ENCODE data around the gene TMEM132E.

DNA sequence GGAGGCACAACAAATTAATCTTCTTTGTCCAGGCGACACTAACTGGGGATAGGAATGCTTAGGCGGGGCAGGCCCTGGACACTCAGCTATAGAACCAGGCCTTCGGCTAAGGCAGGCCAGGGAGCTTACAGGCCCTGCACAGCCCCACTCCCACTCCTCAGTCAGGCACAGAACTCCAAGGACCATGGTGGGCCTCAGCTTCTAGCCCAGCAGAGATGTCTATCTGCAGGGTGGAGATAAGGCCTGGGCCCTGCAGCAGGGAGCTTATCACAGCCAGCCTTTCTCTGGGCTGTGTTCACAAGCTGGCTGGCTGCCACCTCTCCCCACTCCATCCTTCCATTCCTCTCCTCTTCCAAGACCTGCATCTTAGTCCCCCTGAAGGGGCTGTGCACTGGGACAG lies 68.1 kb downstream of the TMEM132E start:
- TF ChIP-seq POLR2A (IDR thresholded peaks at IDR 0.05; ENCODE audit: low read depth, low read length) (no peak), BHLHE40 (IDR thresholded peaks at IDR 0.05; ENCODE audit: low read depth, low read length) (no peak), CEBPB (IDR thresholded peaks at IDR 0.05; ENCODE audit: low read depth, low read length) (no peak), MXI1 (IDR thresholded peaks at IDR 0.05; ENCODE audit: borderline replicate concordance, low read depth, low read length) (no peak), RAD21 (IDR thresholded peaks at IDR 0.05; ENCODE audit: low read length) (no peak), CHD1 (IDR thresholded peaks at IDR 0.05; ENCODE audit: low read depth, low read length) (no peak), RFX5 (IDR thresholded peaks at IDR 0.05; ENCODE audit: low read depth, low read length) (no peak), SMC3 (IDR thresholded peaks at IDR 0.05; ENCODE audit: low read depth, low read length) (no peak)
- TF ChIP-seq, protein P1, sequence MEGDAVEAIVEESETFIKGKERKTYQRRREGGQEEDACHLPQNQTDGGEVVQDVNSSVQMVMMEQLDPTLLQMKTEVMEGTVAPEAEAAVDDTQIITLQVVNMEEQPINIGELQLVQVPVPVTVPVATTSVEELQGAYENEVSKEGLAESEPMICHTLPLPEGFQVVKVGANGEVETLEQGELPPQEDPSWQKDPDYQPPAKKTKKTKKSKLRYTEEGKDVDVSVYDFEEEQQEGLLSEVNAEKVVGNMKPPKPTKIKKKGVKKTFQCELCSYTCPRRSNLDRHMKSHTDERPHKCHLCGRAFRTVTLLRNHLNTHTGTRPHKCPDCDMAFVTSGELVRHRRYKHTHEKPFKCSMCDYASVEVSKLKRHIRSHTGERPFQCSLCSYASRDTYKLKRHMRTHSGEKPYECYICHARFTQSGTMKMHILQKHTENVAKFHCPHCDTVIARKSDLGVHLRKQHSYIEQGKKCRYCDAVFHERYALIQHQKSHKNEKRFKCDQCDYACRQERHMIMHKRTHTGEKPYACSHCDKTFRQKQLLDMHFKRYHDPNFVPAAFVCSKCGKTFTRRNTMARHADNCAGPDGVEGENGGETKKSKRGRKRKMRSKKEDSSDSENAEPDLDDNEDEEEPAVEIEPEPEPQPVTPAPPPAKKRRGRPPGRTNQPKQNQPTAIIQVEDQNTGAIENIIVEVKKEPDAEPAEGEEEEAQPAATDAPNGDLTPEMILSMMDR (conservative IDR thresholded peaks at IDR 0.05; ENCODE audit: low read depth, low read length), result no peak
- TF ChIP-seq, protein P2, sequence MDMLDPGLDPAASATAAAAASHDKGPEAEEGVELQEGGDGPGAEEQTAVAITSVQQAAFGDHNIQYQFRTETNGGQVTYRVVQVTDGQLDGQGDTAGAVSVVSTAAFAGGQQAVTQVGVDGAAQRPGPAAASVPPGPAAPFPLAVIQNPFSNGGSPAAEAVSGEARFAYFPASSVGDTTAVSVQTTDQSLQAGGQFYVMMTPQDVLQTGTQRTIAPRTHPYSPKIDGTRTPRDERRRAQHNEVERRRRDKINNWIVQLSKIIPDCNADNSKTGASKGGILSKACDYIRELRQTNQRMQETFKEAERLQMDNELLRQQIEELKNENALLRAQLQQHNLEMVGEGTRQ (IDR thresholded peaks at IDR 0.05; ENCODE audit: low read depth, low read length), result no peak
- TF ChIP-seq, protein P3, sequence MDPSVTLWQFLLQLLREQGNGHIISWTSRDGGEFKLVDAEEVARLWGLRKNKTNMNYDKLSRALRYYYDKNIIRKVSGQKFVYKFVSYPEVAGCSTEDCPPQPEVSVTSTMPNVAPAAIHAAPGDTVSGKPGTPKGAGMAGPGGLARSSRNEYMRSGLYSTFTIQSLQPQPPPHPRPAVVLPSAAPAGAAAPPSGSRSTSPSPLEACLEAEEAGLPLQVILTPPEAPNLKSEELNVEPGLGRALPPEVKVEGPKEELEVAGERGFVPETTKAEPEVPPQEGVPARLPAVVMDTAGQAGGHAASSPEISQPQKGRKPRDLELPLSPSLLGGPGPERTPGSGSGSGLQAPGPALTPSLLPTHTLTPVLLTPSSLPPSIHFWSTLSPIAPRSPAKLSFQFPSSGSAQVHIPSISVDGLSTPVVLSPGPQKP (IDR thresholded peaks at IDR 0.05; ENCODE audit: borderline replicate concordance, low read depth, low read length), result no peak

All from IMR-90 (cell line).